Measurements from ENCODE around the gene ATIC.
A peak's percentile ranks its signal among the peaks of the same experiment; 100 is the strongest.
"Not testable (repeated sequence)": the region's sequence is repeated elsewhere in the genome, so short reads cannot be mapped to it uniquely, and the experiment has no call there.

ATIC gene

GRCh38 chr2:215315301-215315700 lies 3.4 kb downstream of the ATIC start:
- DNase-seq (ENCODE audit: low spot score), result no peak

DNA sequence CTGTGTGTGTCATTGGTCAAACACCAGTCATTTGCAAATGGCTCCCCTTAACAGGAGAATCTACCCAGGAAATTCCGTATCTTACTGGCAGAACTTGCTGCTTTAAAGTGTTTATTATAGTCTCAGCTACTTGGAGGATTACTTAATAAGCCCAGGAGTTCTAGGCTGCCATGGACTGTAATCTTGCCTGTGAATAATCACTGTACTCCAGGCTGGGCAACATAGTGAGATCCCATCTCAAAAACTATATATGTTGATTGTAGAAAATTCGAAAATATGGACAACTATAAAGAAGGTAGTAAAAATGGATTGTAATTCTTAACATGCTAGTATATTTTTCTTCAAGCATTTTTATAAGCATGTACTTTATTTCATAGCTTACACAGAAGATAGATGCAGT lies 4.5 kb downstream of the ATIC start:
- no peak for DNase-seq (ENCODE audit: low spot score)

- DNase-seq (ENCODE audit: low spot score), result no peak
These were observed 7.6 kb downstream of the ATIC start for GRCh38 chr2:215319500-215319899.

GRCh38 chr2:215320102-215320501 lies 8.2 kb downstream of the ATIC start:
- no peak for DNase-seq (ENCODE audit: low spot score)

DNA sequence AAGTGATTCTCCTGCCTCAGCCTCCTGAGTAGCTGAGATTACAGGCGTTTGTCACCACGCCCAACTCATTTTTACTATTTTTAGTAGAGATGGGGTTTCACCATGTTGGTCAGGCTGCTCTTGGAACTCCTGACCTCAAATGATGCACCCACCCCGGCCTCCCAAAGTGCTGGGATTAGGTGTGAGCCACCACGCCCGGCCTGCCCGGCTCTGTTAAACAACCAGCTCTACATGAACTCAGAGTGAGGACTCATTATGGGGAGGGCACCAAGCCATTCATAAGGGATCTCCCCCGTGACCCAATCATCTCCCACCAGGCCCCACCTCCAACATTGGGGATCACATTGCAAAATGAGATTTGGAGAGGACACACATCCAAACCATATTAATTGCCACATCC lies 8.8 kb downstream of the ATIC start:
- DNase-seq (ENCODE audit: low spot score), result no peak

GRCh38 chr2:215324811-215325210 lies 13.0 kb downstream of the ATIC start:
- DNase-seq (ENCODE audit: low spot score), result no peak

DNA sequence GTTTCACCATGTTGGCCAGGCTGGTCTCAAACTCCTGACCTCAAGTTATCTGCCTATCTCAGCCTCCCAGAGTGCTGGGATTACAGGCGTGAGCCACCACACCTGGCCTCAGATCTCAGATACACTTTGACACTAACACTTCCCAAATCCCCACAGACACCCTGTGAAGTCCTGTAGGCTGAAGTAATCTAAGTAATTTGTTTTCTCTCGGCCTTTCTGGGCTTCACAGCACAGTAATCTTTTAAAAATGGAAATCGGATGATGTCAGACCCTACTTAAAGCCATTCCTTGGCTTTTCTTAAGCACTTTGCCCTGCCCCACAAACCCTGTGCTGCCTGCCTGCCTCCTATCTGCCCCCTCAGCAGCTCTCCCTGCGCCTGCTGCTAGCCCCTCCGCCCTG lies 16.2 kb downstream of the ATIC start:
- no peak for DNase-seq (ENCODE audit: low spot score)

DNA sequence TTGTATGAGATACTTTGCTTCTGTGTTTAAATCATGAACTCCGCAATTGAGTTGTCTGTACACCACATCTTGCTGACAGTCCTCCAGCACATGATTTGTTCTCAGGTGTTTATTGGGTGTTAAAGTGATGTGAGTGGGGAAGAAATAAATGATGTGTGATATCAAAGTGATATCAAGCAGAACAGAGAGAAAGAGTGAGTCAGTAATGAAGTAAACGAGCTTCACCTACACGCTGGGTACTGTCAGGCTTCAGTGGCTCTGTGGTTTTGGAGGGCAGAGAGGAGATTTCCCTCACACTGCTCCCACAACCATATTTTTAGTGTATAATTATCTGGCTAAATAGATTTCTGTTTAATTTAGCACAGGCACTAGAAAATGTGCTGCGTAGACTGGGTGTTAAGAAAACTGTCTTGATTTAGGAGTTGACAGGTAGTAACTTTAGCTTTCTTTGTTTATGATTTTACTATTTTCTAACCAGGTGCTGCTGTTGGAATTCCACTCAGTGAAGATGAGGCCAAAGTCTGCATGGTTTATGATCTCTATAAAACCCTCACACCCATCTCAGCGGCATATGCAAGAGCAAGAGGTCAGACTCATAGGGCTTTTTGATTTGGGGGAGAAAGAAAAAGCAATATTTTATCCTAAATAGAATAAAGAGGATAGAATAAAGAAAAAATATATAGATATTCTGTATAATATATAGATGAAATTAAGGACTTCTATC lies 21.2 kb downstream of the ATIC start:
- DNase-seq (ENCODE audit: low spot score), result peak; percentile 44

GRCh38 chr2:215338883-215339679 lies 27.2 kb downstream of the ATIC start:
- DNase-seq (ENCODE audit: low spot score), result no peak

DNA sequence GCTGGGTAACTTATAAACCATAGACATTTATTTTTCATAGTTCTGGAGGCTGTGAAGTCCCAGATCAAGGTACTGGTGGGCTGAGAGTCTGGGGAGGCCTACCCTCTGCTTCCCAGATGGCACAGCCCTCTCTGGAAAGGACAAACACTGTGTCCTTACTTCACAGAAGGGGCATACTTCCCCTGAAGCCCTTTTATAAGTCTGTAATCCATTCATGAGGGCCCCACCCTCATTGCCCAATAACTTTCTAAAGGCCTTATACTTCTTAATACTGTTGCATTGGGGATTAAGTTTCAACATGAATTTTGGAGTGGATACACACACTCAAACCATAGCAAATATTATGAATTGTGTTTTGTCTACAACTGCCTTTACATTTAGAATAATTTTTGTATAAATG lies 36.0 kb downstream of the ATIC start:
- DNase-seq (ENCODE audit: low spot score), result no peak

GRCh38 chr2:215352602-215353001 lies 40.7 kb downstream of the ATIC start:
- no peak for DNase-seq (ENCODE audit: low spot score)

- no peak for DNase-seq (ENCODE audit: low spot score)
These were observed 43.2 kb downstream of the ATIC start for GRCh38 chr2:215354771-215355695.

DNA sequence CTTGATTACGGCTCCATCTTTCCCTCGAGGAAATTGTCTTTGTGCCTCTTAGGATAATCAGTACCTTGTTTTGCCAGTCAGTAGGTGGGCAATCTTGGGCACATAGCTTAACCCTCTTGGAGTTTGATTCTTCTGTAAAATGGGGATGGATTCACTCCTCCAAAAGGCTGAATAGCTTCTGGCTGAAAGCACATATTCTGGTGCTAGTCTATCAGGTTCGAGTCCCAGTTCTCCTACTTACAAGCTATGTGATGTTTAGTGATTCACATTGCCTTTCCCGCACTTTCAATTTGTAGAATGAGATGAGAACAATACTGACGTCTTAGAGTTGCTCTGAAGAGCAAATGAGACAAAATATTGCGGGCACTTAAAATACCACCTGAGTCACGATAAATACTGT lies 43.9 kb downstream of the ATIC start:
- no peak for DNase-seq (ENCODE audit: low spot score)

DNA sequence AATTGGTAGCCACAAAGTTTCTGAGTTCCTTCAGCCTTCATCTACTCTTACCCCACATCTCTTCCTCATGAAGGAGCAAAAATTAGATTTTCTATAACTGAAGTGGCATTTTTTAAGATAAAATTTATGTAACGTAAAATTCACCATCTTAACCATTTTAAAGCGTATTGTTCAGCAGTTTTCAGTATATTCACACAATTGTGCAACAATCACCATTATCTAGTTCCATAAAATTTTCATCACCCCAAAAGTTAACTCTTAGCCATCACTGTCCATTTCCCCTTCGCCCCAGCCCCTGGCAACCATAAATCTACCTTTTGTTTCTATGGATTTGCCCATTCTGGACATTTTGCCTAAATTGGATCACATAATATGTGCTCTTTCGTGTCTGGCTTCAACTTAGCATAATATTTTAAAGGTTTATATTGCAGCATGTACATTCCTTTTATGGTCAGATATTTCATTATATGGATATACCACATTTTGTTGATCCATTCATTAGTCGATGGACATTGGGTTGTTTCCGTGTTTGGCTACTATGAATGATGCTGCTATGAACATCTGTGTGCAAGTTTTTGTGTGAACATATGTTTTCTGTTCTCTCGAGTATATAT lies 44.6 kb downstream of the ATIC start:
- no peak for DNase-seq (ENCODE audit: low spot score)

DNA sequence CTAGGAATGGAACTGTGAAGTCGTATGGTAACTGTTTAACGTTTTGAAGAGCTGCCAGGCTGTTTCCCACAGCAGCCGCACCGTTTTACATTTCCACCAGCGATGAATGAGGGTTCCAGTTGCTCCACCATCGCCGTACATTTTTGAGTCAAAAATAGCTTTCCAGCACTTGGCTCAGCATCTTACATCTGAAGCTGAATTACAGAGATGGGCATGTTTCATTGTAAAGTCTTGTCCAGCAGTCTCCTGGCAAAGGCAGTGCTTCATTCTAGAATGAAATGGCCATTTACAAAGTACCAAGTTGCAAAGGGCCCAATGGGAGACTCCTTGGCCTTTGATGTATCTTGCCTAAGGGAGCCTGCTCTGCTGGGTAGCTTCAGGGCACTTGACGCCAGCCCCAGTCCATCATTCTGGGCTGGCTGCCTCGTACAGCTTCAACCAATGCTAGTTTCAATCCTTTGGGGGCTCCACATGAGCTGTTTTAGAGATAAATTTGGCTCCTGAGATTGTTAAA lies 45.1 kb downstream of the ATIC start:
- no peak for DNase-seq (ENCODE audit: low spot score)

- no peak for DNase-seq (ENCODE audit: low spot score)
These were observed 45.8 kb downstream of the ATIC start for GRCh38 chr2:215357660-215358059.

DNA sequence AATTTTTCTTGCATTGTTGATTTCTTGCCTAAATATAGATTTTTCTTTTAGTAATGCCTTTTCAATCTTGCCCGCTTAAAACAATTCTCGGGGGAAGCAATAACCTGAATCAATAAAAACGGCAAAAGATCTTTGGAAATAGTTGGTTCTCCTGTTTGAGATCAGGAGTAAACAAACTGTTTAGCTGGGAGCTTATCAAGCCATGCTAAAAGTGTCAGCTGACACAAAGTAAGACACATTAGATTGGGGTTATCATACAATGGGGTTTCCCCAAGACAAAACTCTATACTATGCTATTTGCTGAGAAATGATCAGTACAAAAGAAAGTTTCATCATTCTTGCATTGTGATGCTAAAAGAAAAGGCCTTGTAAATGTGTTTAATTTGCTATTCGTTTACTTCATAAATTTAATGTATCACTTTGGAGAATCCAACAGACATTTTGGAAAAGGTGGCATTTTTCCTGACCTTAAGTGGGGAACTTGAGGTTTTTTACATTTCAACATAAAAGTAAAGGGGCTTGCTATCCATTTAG lies 46.5 kb downstream of the ATIC start:
- DNase-seq (ENCODE audit: low spot score), result no peak

- DNase-seq (ENCODE audit: low spot score), result no peak
These were observed 47.2 kb downstream of the ATIC start for GRCh38 chr2:215358891-215359575.

- no peak for DNase-seq (ENCODE audit: low spot score)
These were observed 47.7 kb downstream of the ATIC start for GRCh38 chr2:215359576-215359922.

GRCh38 chr2:215360059-215360458 lies 48.2 kb downstream of the ATIC start:
- not testable (repeated sequence) for DNase-seq (ENCODE audit: low spot score)

- no peak for DNase-seq (ENCODE audit: low spot score)
These were observed 48.7 kb downstream of the ATIC start for GRCh38 chr2:215360596-215360995.

Measured in HuH-7 (cell line).